ENCODE measurements around the gene OAF.

The OAF gene

DNA sequence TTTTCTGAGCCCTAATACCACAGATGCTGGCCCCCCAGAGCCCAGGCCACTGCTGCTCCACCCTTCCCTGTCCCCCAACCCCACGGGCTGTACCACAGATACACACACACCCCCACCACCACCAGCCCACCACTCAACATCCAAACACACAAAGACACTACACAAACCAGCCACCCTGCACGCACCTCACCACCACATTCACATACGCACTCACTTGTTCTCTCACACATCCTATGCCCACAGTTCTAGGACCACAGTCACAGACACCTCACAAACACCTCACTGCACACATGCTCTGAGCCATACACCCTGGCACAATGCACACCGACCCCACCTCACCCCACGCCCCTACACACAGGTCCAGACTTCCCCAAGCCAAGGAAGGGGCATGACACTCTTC lies 22.5 kb upstream of the OAF start:
- H3K27me3 ChIP-seq (ENCODE audit: insufficient read depth, poor library complexity, severe bottlenecking) = no peaks in the 10 kb centered on the region
- H3K4me3 ChIP-seq (replicated peaks; ENCODE audit: insufficient read depth, low read length) = no peak overlapping the region
- no peak overlapping the region for H3K27ac ChIP-seq (replicated peaks)
- TF ChIP-seq CTCF (IDR thresholded peaks at IDR 0.05; ENCODE audit: insufficient read depth, low read length) = no peak
- TF ChIP-seq, protein P1, sequence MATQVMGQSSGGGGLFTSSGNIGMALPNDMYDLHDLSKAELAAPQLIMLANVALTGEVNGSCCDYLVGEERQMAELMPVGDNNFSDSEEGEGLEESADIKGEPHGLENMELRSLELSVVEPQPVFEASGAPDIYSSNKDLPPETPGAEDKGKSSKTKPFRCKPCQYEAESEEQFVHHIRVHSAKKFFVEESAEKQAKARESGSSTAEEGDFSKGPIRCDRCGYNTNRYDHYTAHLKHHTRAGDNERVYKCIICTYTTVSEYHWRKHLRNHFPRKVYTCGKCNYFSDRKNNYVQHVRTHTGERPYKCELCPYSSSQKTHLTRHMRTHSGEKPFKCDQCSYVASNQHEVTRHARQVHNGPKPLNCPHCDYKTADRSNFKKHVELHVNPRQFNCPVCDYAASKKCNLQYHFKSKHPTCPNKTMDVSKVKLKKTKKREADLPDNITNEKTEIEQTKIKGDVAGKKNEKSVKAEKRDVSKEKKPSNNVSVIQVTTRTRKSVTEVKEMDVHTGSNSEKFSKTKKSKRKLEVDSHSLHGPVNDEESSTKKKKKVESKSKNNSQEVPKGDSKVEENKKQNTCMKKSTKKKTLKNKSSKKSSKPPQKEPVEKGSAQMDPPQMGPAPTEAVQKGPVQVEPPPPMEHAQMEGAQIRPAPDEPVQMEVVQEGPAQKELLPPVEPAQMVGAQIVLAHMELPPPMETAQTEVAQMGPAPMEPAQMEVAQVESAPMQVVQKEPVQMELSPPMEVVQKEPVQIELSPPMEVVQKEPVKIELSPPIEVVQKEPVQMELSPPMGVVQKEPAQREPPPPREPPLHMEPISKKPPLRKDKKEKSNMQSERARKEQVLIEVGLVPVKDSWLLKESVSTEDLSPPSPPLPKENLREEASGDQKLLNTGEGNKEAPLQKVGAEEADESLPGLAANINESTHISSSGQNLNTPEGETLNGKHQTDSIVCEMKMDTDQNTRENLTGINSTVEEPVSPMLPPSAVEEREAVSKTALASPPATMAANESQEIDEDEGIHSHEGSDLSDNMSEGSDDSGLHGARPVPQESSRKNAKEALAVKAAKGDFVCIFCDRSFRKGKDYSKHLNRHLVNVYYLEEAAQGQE (IDR thresholded peaks at IDR 0.05; ENCODE audit: insufficient replicate concordance, low read depth) = no peak
- TF ChIP-seq SPI1 (IDR thresholded peaks at IDR 0.05; ENCODE audit: borderline replicate concordance, low read depth) = no peak
- TF ChIP-seq GABPA (IDR thresholded peaks at IDR 0.05; ENCODE audit: low read depth) = no peak
- no peak for TF ChIP-seq POLR2AphosphoS5 (IDR thresholded peaks at IDR 0.05; ENCODE audit: low read depth)
- no peak for DNase-seq (ENCODE audit: low read depth in 1 of 2, low spot score in 1 of 2)

DNA sequence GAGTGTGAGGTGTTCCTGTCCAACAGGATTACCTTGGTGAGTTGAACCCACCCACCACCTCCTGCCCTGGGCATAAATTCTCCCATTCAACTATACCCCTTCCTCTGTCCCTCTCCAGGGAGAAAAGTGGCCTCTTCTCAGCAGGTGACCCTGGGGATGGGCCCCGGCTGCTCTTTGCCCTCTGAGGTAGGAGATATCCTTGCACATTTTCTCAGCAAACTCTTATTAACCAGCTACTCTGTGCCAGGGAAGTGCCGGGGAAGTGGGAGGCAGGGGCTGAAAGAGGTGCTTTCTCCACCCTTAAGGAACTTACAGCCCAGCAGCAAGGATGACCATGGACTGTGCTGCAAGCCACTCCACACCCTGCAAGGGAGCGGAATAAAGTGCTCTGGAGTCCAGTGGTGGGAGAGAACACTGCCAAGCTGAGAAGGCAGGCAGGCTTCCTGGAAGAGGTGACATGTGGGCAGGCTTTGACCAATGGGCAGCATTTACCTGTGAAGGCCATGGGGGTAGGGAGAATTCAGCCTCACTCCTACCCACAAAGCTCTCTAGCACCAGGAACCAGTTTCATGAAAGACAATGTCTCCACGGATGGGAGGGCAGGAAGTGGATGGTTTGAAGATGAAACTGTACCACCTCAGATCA lies 21.9 kb upstream of the OAF start:
- TF ChIP-seq SPI1 (IDR thresholded peaks at IDR 0.05; ENCODE audit: borderline replicate concordance, low read depth) = no peak
- TF ChIP-seq, protein P1 (IDR thresholded peaks at IDR 0.05; ENCODE audit: insufficient replicate concordance, low read depth) = no peak
- no peak for TF ChIP-seq POLR2AphosphoS5 (IDR thresholded peaks at IDR 0.05; ENCODE audit: low read depth)
- TF ChIP-seq CTCF (IDR thresholded peaks at IDR 0.05; ENCODE audit: insufficient read depth, low read length) = no peak
- no peak for TF ChIP-seq GABPA (IDR thresholded peaks at IDR 0.05; ENCODE audit: low read depth)
- no peak overlapping the region for H3K27ac ChIP-seq (replicated peaks)
- no peak for DNase-seq (ENCODE audit: low read depth in 1 of 2, low spot score in 1 of 2)
- no peaks in the 10 kb centered on the region for H3K27me3 ChIP-seq (ENCODE audit: insufficient read depth, poor library complexity, severe bottlenecking)
- no peak overlapping the region for H3K4me3 ChIP-seq (replicated peaks; ENCODE audit: insufficient read depth, low read length)

GRCh38 chr11:120191058-120191457 lies 19.8 kb upstream of the OAF start:
- TF ChIP-seq, protein P1 (IDR thresholded peaks at IDR 0.05; ENCODE audit: insufficient replicate concordance, low read depth) = no peak
- no peak for TF ChIP-seq GABPA (IDR thresholded peaks at IDR 0.05; ENCODE audit: low read depth)
- no peak for TF ChIP-seq SPI1 (IDR thresholded peaks at IDR 0.05; ENCODE audit: borderline replicate concordance, low read depth)
- no peak for TF ChIP-seq POLR2AphosphoS5 (IDR thresholded peaks at IDR 0.05; ENCODE audit: low read depth)
- no peak for TF ChIP-seq CTCF (IDR thresholded peaks at IDR 0.05; ENCODE audit: insufficient read depth, low read length)
- Histone ChIP-seq H3K4me3 (replicated peaks; ENCODE audit: insufficient read depth, low read length) (no peak overlapping the region), H3K27me3 (ENCODE audit: insufficient read depth, poor library complexity, severe bottlenecking) (no peaks in the 10 kb centered on the region), H3K27ac (replicated peaks) (no peak overlapping the region)
- DNase-seq (ENCODE audit: low read depth in 1 of 2, low spot score in 1 of 2) = no peak
